PC-3 (cell line): ENCODE measurements around the gene PHLDB1. TPM values are rescaled to one million over a fixed set of nuclear protein-coding genes. Genes with fewer than 3 reads are reported as not detected.

Source experiments
- ATAC-seq: fragments of 200-7000 bp; cut with Tn5 transposase; 2 replicates; pipeline ENCODE4 v1.9.1; 2020; ENCODE audit warnings: mild to moderate bottlenecking, moderate library complexity
- BruUV-seq: library from RNA; stranded (reverse); fragments of 400-500 nt; replicated peaks from 2 replicates; lab custom pipeline; 2021; lab: Mats Ljungman, UMichigan
- CTCF ChIA-PET: fragments of 300-600 bp; sonication (Branson Sonifier 250); formaldehyde crosslinking; loops from one replicate; lab custom pipeline; 2022; ENCODE audit warnings: antibody characterized with exemption; lab: Charles Lee
- POLR2A ChIA-PET: fragments of 300-600 bp; sonication (Branson Sonifier 250); formaldehyde crosslinking; loops from one replicate; lab custom pipeline; 2022; ENCODE audit warnings: antibody characterized with exemption; ENCODE audit not compliant: unreplicated experiment; lab: Charles Lee
- DNase-seq: peaks from one replicate; pipeline ENCODE4 v3.0.0-alpha.2; 2015
- H2AFZ ChIP-seq: fragments of 300-600 bp; sonication (generic); 2 replicates; pipeline ENCODE4 v1.6.0; 2016; ENCODE audit warnings: antibody characterized with exemption, low read length
- H3F3A ChIP-seq: fragments of 300-600 bp; sonication (generic); one replicate; pipeline ENCODE4 v1.6.0; 2017; ENCODE audit warnings: antibody characterized with exemption, low read length, control low read depth, mild to moderate bottlenecking; ENCODE audit not compliant: unreplicated experiment
- H3K27ac ChIP-seq: fragments of 300-600 bp; sonication (generic); 2 replicates; pipeline ENCODE4 v1.5.1; 2016; ENCODE audit warnings: mild to moderate bottlenecking, low read length
- H3K27me3 ChIP-seq: fragments of 300-600 bp; sonication (generic); 2 replicates; pipeline ENCODE4 v1.6.1; 2016; ENCODE audit warnings: low read length, mixed read lengths
- H3K36me3 ChIP-seq: fragments of 300-600 bp; sonication (generic); 2 replicates; pipeline ENCODE4 v1.6.1; 2016; ENCODE audit warnings: low read depth, mixed run types, low read length, mixed read lengths
- H3K4me1 ChIP-seq: fragments of 300-600 bp; sonication (generic); 2 replicates; pipeline ENCODE4 v1.5.1; 2016; ENCODE audit warnings: low read length; ENCODE audit not compliant: insufficient read depth
- H3K4me2 ChIP-seq: fragments of 300-600 bp; sonication (generic); 2 replicates; pipeline ENCODE4 v1.6.0; 2016; ENCODE audit warnings: low read length
- H3K4me3 ChIP-seq: fragments of 300-600 bp; sonication (generic); 2 replicates; pipeline ENCODE4 v1.5.1; 2016; ENCODE audit warnings: mild to moderate bottlenecking, low read length, mixed read lengths
- H3K79me2 ChIP-seq: fragments of 300-600 bp; sonication (generic); 2 replicates; pipeline ENCODE4 v1.6.1; 2017; ENCODE audit warnings: low read length, mixed read lengths
- H3K9ac ChIP-seq: fragments of 300-600 bp; sonication (generic); 2 replicates; pipeline ENCODE4 v1.6.0; 2016; ENCODE audit warnings: mild to moderate bottlenecking, low read length
- H3K9me2 ChIP-seq: fragments of 300-600 bp; sonication (generic); replicated peaks from 2 replicates; pipeline ENCODE4 v1.6.1; 2016; ENCODE audit warnings: mixed run types, low read length, mixed read lengths
- H3K9me3 ChIP-seq: fragments of 300-600 bp; sonication (generic); 2 replicates; pipeline ENCODE4 v1.6.1; 2016; ENCODE audit warnings: low read length, mixed read lengths
- H4K20me1 ChIP-seq: fragments of 300-600 bp; sonication (generic); 2 replicates; pipeline ENCODE4 v1.6.1; 2016; ENCODE audit warnings: low read length, mixed read lengths
- CTCF ChIP-seq: fragments of 300-600 bp; sonication (generic); conservative IDR thresholded peaks from 2 replicates; pipeline ENCODE4 v1.5.1; 2017; ENCODE audit warnings: antibody characterized with exemption, low read depth, mild to moderate bottlenecking, low read length
- EZH2 ChIP-seq: fragments of 300-600 bp; sonication (generic); IDR thresholded peaks from one replicate; pipeline ENCODE4 v1.6.1; 2017; ENCODE audit warnings: antibody characterized with exemption, mild to moderate bottlenecking, low read length; ENCODE audit not compliant: unreplicated experiment
- EZH2phosphoT487 ChIP-seq: fragments of 300-600 bp; sonication (generic); IDR thresholded peaks from 2 replicates; pipeline ENCODE4 v1.6.1; 2018; ENCODE audit warnings: mild to moderate bottlenecking, antibody characterized with exemption, low read length, borderline replicate concordance
- intact Hi-C: fragments of 100-400 bp; cut with micrococcal nuclease; formaldehyde crosslinking; loops from 2 replicates; pipeline ENCODE4 v1.9.0; 2023
- total RNA-seq: library from RNA; depleted of rRNA; stranded (reverse); fragments of >200 nt; gene quantifications from 2 replicates; pipeline ENCODE4 v1.2.3, GENCODE V29; 2014

Gene PHLDB1
- total RNA-seq, 1 experiment from 2014 or later = 36.1 TPM

DNA sequence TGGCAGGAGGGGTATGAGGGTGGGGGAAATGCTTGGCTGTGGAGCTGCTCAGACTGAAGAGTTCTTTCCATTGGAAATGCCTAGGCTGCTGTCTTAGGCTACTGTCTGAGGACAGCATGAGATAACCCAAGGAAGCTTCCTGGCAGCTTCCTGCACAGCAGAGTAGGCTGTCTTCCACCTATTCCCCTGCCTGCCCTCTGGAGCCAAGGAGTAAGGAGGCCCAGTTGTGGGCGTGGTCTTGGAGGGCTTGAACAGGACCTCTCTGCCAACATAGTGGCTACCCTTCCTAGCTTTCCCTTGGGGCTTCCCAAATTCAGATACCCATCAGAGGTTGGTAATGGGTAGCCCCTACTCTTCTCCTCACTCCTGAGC lies 25.9 kb downstream of the PHLDB1 start:
- H3K4me1 ChIP-seq = peaks cover 15% of the 10 kb centered on the region; the same call in 1 of the 2 replicates
- no peaks in the 10 kb centered on the region for H3K9me2 ChIP-seq
- POLR2A ChIA-PET = interaction anchor here (0.7 kb wide), 1 partner anchor 1488 kb away, joined by 6 read pairs; no protein-coding TSS in a partner anchor
- CTCF ChIA-PET = no interaction called here
- intact Hi-C loops = no loop called here
- H3K4me3 ChIP-seq = no peak overlapping the region
- H3K27ac ChIP-seq = no peak overlapping the region
- H2AFZ ChIP-seq = no peak overlapping the region
- H3K27me3 ChIP-seq = no peaks in the 10 kb centered on the region
- BruUV-seq = no TSS peak
- ATAC-seq (no peak), DNase-seq (no peak)
- no peaks in the 10 kb centered on the region for H3K79me2 ChIP-seq
- H3K9ac ChIP-seq = no peak overlapping the region
- H3K9me3 ChIP-seq = no peaks in the 10 kb centered on the region
- no peak overlapping the region for H3K4me2 ChIP-seq
- H4K20me1 ChIP-seq = no peaks in the 10 kb centered on the region
- no peaks in the 10 kb centered on the region for H3F3A ChIP-seq
- H3K36me3 ChIP-seq = no peaks in the 10 kb centered on the region; the same call in 1 of the 2 replicates
- TF ChIP-seq EZH2 (no peak), CTCF (no peak), EZH2phosphoT487 (no peak)

DNA sequence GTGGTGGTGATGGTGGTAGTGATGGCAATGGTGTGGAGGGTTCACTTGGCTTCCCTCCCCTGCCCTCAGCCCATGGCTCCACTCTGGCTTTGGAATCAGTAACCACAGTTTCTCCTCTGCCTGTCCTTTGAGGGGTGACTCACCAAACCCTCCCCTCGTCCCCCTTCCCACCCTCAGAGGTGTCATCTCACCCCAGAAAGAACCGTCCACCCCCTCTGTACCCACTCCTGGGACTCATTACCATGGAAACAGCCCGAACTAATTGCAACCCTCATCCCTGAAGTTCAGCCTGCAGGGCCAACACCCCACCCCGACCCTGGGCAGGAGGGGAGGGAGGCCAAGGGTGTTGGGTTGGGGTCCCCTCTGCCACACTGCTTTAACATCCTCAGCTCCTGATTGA lies 26.6 kb downstream of the PHLDB1 start:
- POLR2A ChIA-PET = interaction anchor here (1.3 kb wide), 1 partner anchor 11 kb away, joined by 3 read pairs; no protein-coding TSS in a partner anchor

DNA sequence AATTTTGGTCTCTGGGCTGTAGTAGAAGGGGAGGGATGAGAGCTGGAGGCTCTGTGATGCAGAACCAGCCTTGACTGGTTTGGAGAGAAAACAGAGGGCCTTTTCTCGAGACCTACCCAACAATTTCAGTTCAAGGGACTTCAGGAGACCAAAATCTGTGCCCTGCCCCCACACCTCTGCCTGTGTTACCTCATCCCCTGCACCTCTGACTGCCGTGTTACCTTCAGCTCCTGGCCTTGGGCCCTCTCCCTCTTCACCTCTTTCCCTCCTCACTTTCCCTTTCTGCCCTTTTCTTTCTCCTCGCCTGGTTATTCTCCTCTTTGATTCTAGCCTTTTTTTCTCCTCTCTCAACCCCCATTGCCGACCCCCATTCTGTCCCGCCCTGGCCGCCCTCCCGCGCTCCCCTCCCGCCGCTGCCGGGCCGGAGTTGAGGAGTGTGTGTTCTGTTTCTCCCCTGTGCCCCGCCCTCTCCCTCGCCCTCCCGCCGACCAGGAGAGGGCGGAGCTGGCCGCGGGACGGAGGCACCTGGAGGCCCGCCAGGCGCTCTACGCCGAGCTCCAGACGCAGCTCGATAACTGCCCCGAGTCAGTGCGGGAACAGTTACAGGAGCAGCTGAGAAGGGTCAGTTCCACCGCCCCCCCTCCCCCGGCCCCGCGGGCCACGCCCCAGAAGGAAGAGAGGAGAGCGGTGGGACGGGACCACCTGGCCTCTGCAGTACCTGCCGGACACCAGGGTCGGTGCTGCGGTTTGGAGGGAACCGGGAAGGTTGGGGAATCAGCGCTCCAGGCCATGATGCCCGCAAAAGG lies 27.2 kb downstream of the PHLDB1 start:
- ChIA-PET POLR2A (interaction anchor here (0.5 to 1.3 kb wide), 3 partner anchors 12 to 16 kb away, joined by 3 read pairs; no protein-coding TSS in a partner anchor), CTCF (interaction anchor here (0.6 to 0.9 kb wide), 5 partner anchors 13 to 123 kb away, joined by 3 to 20 read pairs (median 3); partner anchors contain the start of gene PHLDB1)
- Histone ChIP-seq H3K4me2 (peak overlapping the region; percentile 82), H3K9me3 (no peaks in the 10 kb centered on the region), H3K9ac (no peak overlapping the region), H3K27me3 (no peaks in the 10 kb centered on the region), H4K20me1 (no peaks in the 10 kb centered on the region), H3K4me1 (peaks cover 15% of the 10 kb centered on the region; the same call in 1 of the 2 replicates), H3F3A (no peaks in the 10 kb centered on the region), H2AFZ (peak overlapping the region; percentile 71), H3K79me2 (no peaks in the 10 kb centered on the region), H3K9me2 (no peaks in the 10 kb centered on the region), H3K36me3 (no peaks in the 10 kb centered on the region), H3K4me3 (peak overlapping the region; percentile 62), H3K27ac (no peak overlapping the region)
- TF ChIP-seq EZH2 (no peak), EZH2phosphoT487 (no peak), CTCF (no peak; the same call in 1 of the 2 replicates)
- peak; percentile 86 for DNase-seq
- peak; percentile 87 for ATAC-seq
- intact Hi-C loops = loop anchor here (2.0 kb wide), 1 partner anchor 26 kb away; no protein-coding TSS in a partner anchor
- no TSS peak for BruUV-seq

More for the DNA sequence above, 26.6 kb downstream of the PHLDB1 start:
- Histone ChIP-seq H3K4me3 (peak overlapping the region; percentile 62; the same call in 1 of the 2 replicates), H4K20me1 (no peaks in the 10 kb centered on the region), H3K9me2 (no peaks in the 10 kb centered on the region), H3F3A (no peaks in the 10 kb centered on the region), H3K27ac (no peak overlapping the region), H3K27me3 (no peaks in the 10 kb centered on the region), H3K4me1 (peaks cover 15% of the 10 kb centered on the region; the same call in 1 of the 2 replicates), H3K9me3 (no peaks in the 10 kb centered on the region), H2AFZ (peak overlapping the region; percentile 71; the same call in 1 of the 2 replicates), H3K9ac (no peak overlapping the region), H3K79me2 (no peaks in the 10 kb centered on the region), H3K36me3 (no peaks in the 10 kb centered on the region), H3K4me2 (peak overlapping the region; percentile 82)
- DNase-seq (no peak), ATAC-seq (no peak)
- BruUV-seq = no TSS peak
- intact Hi-C loops = loop anchor here (2.0 kb wide), 1 partner anchor 25 kb away; no protein-coding TSS in a partner anchor
- no peak for TF ChIP-seq EZH2
- CTCF ChIA-PET = interaction anchor here (0.9 kb wide), 1 partner anchor 25 kb away, joined by 3 read pairs; no protein-coding TSS in a partner anchor
